Astrocyte (in vitro differentiated cells and primary cell): ENCODE measurements around the gene SLC25A28. TPM values are rescaled to one million over a fixed set of nuclear protein-coding genes. Genes with fewer than 3 reads are reported as not detected.

Experiments used
- DNase-seq: peaks from one replicate; pipeline ENCODE4 v3.0.0-alpha.2; 2010; ENCODE audit warnings: low read depth
- FAIRE-seq: peaks from 2 replicates; lab custom pipeline; 2011; peaks lifted over from hg19 to GRCh38; lab: Jason Lieb, UNC
- H2AFZ ChIP-seq: 2 replicates; pipeline ENCODE4 v1.6.0; 2012; ENCODE audit warnings: low read depth, low read length, inconsistent platforms
- H3K27ac ChIP-seq: 2 replicates; pipeline ENCODE4 v1.5.1; 2011; ENCODE audit warnings: low read depth, low read length, inconsistent platforms
- H3K27me3 ChIP-seq: 2 replicates; pipeline ENCODE4 v1.6.0; 2011; ENCODE audit warnings: low read length, inconsistent platforms; ENCODE audit not compliant: insufficient read depth
- H3K36me3 ChIP-seq: 2 replicates; pipeline ENCODE4 v1.5.1; 2011; ENCODE audit warnings: low read length, inconsistent platforms; ENCODE audit not compliant: insufficient read depth
- H3K4me1 ChIP-seq: 2 replicates; pipeline ENCODE4 v1.5.1; 2011; ENCODE audit warnings: low read length, inconsistent platforms; ENCODE audit not compliant: insufficient read depth
- H3K4me2 ChIP-seq: 2 replicates; pipeline ENCODE4 v1.6.0; 2012; ENCODE audit warnings: low read length, inconsistent platforms
- H3K4me3 ChIP-seq: 2 replicates; pipeline ENCODE4 v1.5.1; 2011; ENCODE audit warnings: low read depth, mild to moderate bottlenecking, low read length, inconsistent platforms; ENCODE audit not compliant: insufficient read depth
- H3K79me2 ChIP-seq: 2 replicates; pipeline ENCODE4 v1.6.0; 2012; ENCODE audit warnings: mild to moderate bottlenecking, low read length, inconsistent platforms; ENCODE audit not compliant: insufficient read depth
- H3K9ac ChIP-seq: 2 replicates; pipeline ENCODE4 v1.6.0; 2012; ENCODE audit warnings: mild to moderate bottlenecking, low read length, inconsistent platforms
- H3K9me3 ChIP-seq: 2 replicates; pipeline ENCODE4 v1.5.1; 2012; ENCODE audit warnings: low read depth, mild to moderate bottlenecking, low read length, inconsistent platforms; ENCODE audit not compliant: insufficient read depth
- H4K20me1 ChIP-seq: 2 replicates; pipeline ENCODE4 v1.6.0; 2012; ENCODE audit warnings: low read length, inconsistent platforms; ENCODE audit not compliant: insufficient read depth
- H3K27ac Mint-ChIP-seq: one replicate; pipeline ENCODE4 v1.8.0; 2021; ENCODE audit warnings: mild to moderate bottlenecking, mixed read lengths; ENCODE audit not compliant: unreplicated experiment
- H3K27me3 Mint-ChIP-seq: one replicate; pipeline ENCODE4 v1.8.0; 2021; ENCODE audit warnings: low read depth, mixed read lengths; ENCODE audit not compliant: unreplicated experiment
- H3K36me3 Mint-ChIP-seq: one replicate; pipeline ENCODE4 v1.8.0; 2021; ENCODE audit warnings: low read depth, mixed read lengths; ENCODE audit not compliant: unreplicated experiment
- H3K4me1 Mint-ChIP-seq: one replicate; pipeline ENCODE4 v1.8.0; 2021; ENCODE audit warnings: low read depth, mixed read lengths; ENCODE audit not compliant: unreplicated experiment
- H3K4me3 Mint-ChIP-seq: one replicate; pipeline ENCODE4 v1.8.0; 2021; ENCODE audit warnings: mild to moderate bottlenecking, moderate library complexity, mixed read lengths; ENCODE audit not compliant: unreplicated experiment
- H3K9me3 Mint-ChIP-seq: one replicate; pipeline ENCODE4 v1.8.0; 2021; ENCODE audit warnings: mild to moderate bottlenecking, mixed read lengths; ENCODE audit not compliant: unreplicated experiment
- CTCF ChIP-seq: IDR thresholded peaks from 2 replicates; pipeline ENCODE4 v1.5.1; 2011; ENCODE audit warnings: low read depth, mild to moderate bottlenecking, inconsistent platforms, low read length, moderate library complexity; ENCODE audit not compliant: insufficient read depth
- EZH2 ChIP-seq: IDR thresholded peaks from 2 replicates; pipeline ENCODE4 v1.6.1; 2012; ENCODE audit warnings: mild to moderate bottlenecking, low read length, inconsistent platforms; ENCODE audit not compliant: insufficient read depth
- total RNA-seq: library from RNA; stranded (reverse); gene quantifications from 2 replicates; pipeline ENCODE4 v1.2.1, GENCODE V29; 2021

The SLC25A28 gene
- total RNA-seq, 1 donor from 2014 or later, result 38.0 TPM

- DNase-seq (peak; percentile 92), FAIRE-seq (no peak)
- H3K4me1 Mint-ChIP-seq, result peaks cover 10% of the 10 kb centered on the region
These were observed 39.0 kb upstream of the SLC25A28 start, which contains the start of gene ENTPD7 for GRCh38 chr10:99659031-99659867. Gene ENTPD7 (plus strand): TSS chr10:99659509. CDS start chr10:99659957, 448 bp downstream.

GRCh38 chr10:99658622-99659030, 38.4 kb upstream of the SLC25A28 start:
- Mint-ChIP-seq H3K4me3 (peak overlapping the region; percentile 94), H3K36me3 (no peaks in the 10 kb centered on the region), H3K9me3 (no peaks in the 10 kb centered on the region), H3K27me3 (peaks cover 2% of the 10 kb centered on the region), H3K27ac (peak overlapping the region; percentile 75), H3K4me1 (peaks cover 10% of the 10 kb centered on the region)
- Histone ChIP-seq H3K79me2 (peaks cover 43% of the 10 kb centered on the region), H2AFZ (peak overlapping the region; percentile 89), H3K36me3 (peaks cover 9% of the 10 kb centered on the region), H3K27ac (peak overlapping the region; percentile 95), H3K27me3 (no peaks in the 10 kb centered on the region), H3K4me1 (peaks cover 29% of the 10 kb centered on the region), H4K20me1 (peaks cover 17% of the 10 kb centered on the region), H3K9ac (peak overlapping the region; percentile 99), H3K4me2 (peak overlapping the region; percentile 98), H3K9me3 (no peaks in the 10 kb centered on the region), H3K4me3 (peak overlapping the region; percentile 98)
- DNase-seq (peak; percentile 61), FAIRE-seq (no peak)
- TF ChIP-seq EZH2, result no peak
- no peak for TF ChIP-seq CTCF

More at GRCh38 chr10:99659031-99659867, 39.0 kb upstream of the SLC25A28 start, which contains the start of gene ENTPD7:
- Mint-ChIP-seq H3K9me3 (no peaks in the 10 kb centered on the region), H3K36me3 (no peaks in the 10 kb centered on the region), H3K4me3 (peak within 1 kb of the TSS; percentile 94), H3K27me3 (peaks cover 2% of the 10 kb centered on the region), H3K27ac (peak within 1 kb of the TSS; percentile 79)
- Histone ChIP-seq H3K4me1 (peaks cover 29% of the 10 kb centered on the region), H3K27ac (peak within 1 kb of the TSS; percentile 95), H3K4me3 (peak within 1 kb of the TSS; percentile 98), H4K20me1 (peaks cover 20% of the 10 kb centered on the region), H3K9me3 (no peaks in the 10 kb centered on the region), H3K4me2 (peak within 1 kb of the TSS; percentile 98), H3K36me3 (peaks cover 9% of the 10 kb centered on the region), H3K9ac (peak within 1 kb of the TSS; percentile 99), H3K27me3 (no peaks in the 10 kb centered on the region), H3K79me2 (peaks cover 47% of the 10 kb centered on the region), H2AFZ (peak within 1 kb of the TSS; percentile 89)
- TF ChIP-seq EZH2 (no peak), CTCF (no peak)
